Thyroid gland (tissue), 4 donors: ENCODE results near the gene RUSF1.

Experiments
- POLR2A ChIP-seq, 2 donors: fragments of 450-650 bp; IDR thresholded peaks; one replicate each; pipeline ENCODE4 v1.6.1; 2017; ENCODE audit warnings: antibody characterized with exemption in 2 of 2, mild to moderate bottlenecking in 2 of 2, moderate library complexity in 1 of 2
- TF ChIP-seq, protein P1 (sequence below), 6 experiments: fragments of 200-600 bp in 3 of 6; fragments of 450-650 bp in 3 of 6; sonication (generic) in 3 of 6; IDR thresholded peaks; one replicate each; pipeline ENCODE4 v1.5.1; 2016 to 2019; ENCODE audit warnings: antibody characterized with exemption in 6 of 6, mild to moderate bottlenecking in 2 of 6, inconsistent platforms in 1 of 6, moderate library complexity in 1 of 6

DNA sequence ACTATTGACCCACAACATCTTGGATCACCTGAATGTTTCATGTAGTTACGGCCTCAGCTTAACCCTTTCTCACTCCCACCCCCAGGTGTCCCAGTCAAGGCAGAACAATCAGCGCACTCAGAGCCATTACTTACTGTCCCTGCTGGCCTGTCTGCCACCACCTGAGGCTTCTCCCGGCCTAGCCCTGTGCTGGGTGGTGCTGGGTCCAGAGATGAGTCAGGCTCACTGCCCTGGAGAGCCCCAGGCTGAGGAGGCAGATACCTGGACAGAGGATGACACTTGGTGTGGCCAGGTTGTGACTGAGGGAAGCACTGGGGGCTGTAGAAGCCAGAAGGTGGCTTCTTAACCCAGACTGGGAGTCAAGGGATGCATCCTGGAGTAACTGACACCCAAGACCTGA, 29.2 kb downstream of the RUSF1 start:
- TF ChIP-seq, protein P1, sequence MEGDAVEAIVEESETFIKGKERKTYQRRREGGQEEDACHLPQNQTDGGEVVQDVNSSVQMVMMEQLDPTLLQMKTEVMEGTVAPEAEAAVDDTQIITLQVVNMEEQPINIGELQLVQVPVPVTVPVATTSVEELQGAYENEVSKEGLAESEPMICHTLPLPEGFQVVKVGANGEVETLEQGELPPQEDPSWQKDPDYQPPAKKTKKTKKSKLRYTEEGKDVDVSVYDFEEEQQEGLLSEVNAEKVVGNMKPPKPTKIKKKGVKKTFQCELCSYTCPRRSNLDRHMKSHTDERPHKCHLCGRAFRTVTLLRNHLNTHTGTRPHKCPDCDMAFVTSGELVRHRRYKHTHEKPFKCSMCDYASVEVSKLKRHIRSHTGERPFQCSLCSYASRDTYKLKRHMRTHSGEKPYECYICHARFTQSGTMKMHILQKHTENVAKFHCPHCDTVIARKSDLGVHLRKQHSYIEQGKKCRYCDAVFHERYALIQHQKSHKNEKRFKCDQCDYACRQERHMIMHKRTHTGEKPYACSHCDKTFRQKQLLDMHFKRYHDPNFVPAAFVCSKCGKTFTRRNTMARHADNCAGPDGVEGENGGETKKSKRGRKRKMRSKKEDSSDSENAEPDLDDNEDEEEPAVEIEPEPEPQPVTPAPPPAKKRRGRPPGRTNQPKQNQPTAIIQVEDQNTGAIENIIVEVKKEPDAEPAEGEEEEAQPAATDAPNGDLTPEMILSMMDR (IDR thresholded peaks at IDR 0.05): no peak
- no peak for TF ChIP-seq POLR2A (IDR thresholded peaks at IDR 0.05)
